Activated effector memory CD4-positive, alpha-beta T cell treated with Interleukin-2 at 50 U/mL for 16 hours (primary cell): ENCODE data around the gene SFXN1.
"Not testable (repeated sequence)": the region's sequence is repeated elsewhere in the genome, so short reads cannot be mapped to it uniquely, and the experiment has no call there.

Source experiments
- DNase-seq: peaks from one replicate; pipeline ENCODE4 v3.0.0-alpha.2; 2020

SFXN1 gene

GRCh38 chr5:175478384-175479124, at the start of gene SFXN1:
SFXN1 (plus strand) TSS chr5:175478560; CDS start chr5:175492104, 13,544 bp downstream.
- peak; percentile 74 for DNase-seq

GRCh38 chr5:175434800-175435199, 43.6 kb upstream of the SFXN1 start:
- DNase-seq, result no peak

- DNase-seq, result no peak
These were observed 42.0 kb upstream of the SFXN1 start for GRCh38 chr5:175436359-175436758.

- DNase-seq, result no peak
These were observed 40.0 kb upstream of the SFXN1 start for GRCh38 chr5:175438234-175438857.

- no peak for DNase-seq
These were observed 34.8 kb upstream of the SFXN1 start for GRCh38 chr5:175443514-175444059.

GRCh38 chr5:175444060-175444904, 34.1 kb upstream of the SFXN1 start, which contains the start of gene DRD1:
DRD1 (minus strand) TSS chr5:175444182; CDS start chr5:175443099, 1,083 bp downstream.
- DNase-seq, result peak; percentile 27

- DNase-seq, result no peak
These were observed 33.4 kb upstream of the SFXN1 start for GRCh38 chr5:175444905-175445456.

- DNase-seq, result not testable (repeated sequence)
These were observed 32.0 kb upstream of the SFXN1 start for GRCh38 chr5:175446378-175446777.

GRCh38 chr5:175447571-175447970, 30.8 kb upstream of the SFXN1 start:
- no peak for DNase-seq

- no peak for DNase-seq
These were observed 30.1 kb upstream of the SFXN1 start for GRCh38 chr5:175448276-175448675.

- no peak for DNase-seq
These were observed 26.2 kb upstream of the SFXN1 start for GRCh38 chr5:175452166-175452565.

GRCh38 chr5:175454338-175454737, 24.0 kb upstream of the SFXN1 start:
- not testable (repeated sequence) for DNase-seq

- DNase-seq, result no peak
These were observed 22.1 kb upstream of the SFXN1 start for GRCh38 chr5:175456105-175456742.

- no peak for DNase-seq
These were observed 20.9 kb upstream of the SFXN1 start for GRCh38 chr5:175457466-175457865.

- no peak for DNase-seq
These were observed 18.2 kb upstream of the SFXN1 start for GRCh38 chr5:175460126-175460525.

GRCh38 chr5:175460552-175460951, 17.8 kb upstream of the SFXN1 start:
- no peak for DNase-seq

GRCh38 chr5:175461370-175461769, 17.0 kb upstream of the SFXN1 start:
- DNase-seq, result no peak

GRCh38 chr5:175463641-175464040, 14.7 kb upstream of the SFXN1 start:
- DNase-seq, result no peak

GRCh38 chr5:175464074-175464941, 14.1 kb upstream of the SFXN1 start:
- DNase-seq, result peak; percentile 46

GRCh38 chr5:175464942-175465233, 13.5 kb upstream of the SFXN1 start:
- no peak for DNase-seq

GRCh38 chr5:175465282-175465681, 13.1 kb upstream of the SFXN1 start:
- no peak for DNase-seq
